GM19468 (cell line): Measurements from ENCODE around the gene ARFGAP2.
"Not testable (repeated sequence)": the region's sequence is repeated elsewhere in the genome, so short reads cannot be mapped to it uniquely, and the experiment has no call there.

Experiments
- ATAC-seq: cut with Tn5 transposase; IDR thresholded peaks from one replicate; pipeline ENCODE4 v1.9.1; 2021; ENCODE audit warnings: mild to moderate bottlenecking, moderate library complexity, moderate number of reproducible peaks; ENCODE audit not compliant: unreplicated experiment; ENCODE audit errors: extremely low read depth

Gene ARFGAP2

DNA sequence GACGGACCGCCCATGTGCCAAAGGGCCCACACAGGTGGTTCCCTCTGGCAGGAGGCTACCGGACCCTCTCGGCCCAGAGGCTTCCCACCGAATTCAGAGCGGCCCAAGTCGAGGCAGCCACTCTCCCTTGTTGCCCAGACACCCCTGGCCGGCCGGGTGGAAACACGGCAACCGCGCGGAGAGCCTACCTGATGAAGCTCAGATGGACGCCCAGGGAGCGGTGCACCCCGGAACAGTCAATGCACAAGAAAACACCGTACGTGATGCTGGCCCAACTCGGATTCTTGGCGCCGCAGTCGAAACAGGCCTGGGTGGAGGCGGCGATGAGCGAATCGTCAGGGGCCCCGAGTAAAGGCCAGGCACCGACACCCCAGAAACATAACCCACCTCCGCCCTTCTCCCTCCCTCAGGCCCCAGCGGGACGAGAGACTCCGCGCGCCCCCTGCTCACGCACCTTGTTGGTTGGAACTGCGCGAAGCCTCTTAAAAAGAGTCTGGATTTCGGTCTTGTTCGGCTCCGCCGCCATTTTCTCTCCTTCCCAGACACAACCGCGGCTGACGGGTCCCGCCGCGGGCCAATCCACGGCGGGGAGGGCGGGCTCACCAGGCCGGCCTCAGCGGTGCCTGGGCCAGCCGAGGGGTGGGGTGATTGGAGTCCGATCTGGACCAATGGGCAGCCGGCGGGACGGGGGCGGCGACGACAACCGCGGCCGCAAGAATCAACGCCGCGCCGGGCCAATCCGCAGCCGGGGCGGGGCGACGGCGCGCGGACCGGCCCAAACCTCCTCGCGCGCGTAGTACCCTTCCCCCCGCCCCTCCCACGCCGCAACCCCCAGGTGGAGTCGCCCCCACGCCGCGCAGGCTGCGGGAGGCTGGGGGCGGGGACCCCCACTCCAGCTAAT, at the start of gene ARFGAP2:
Gene ARFGAP2, minus strand, starts transcription at position 552 of the 901 bp plus-strand sequence. Its CDS starts 26 bp downstream, at position 526.
- ATAC-seq: peak; percentile 91

DNA sequence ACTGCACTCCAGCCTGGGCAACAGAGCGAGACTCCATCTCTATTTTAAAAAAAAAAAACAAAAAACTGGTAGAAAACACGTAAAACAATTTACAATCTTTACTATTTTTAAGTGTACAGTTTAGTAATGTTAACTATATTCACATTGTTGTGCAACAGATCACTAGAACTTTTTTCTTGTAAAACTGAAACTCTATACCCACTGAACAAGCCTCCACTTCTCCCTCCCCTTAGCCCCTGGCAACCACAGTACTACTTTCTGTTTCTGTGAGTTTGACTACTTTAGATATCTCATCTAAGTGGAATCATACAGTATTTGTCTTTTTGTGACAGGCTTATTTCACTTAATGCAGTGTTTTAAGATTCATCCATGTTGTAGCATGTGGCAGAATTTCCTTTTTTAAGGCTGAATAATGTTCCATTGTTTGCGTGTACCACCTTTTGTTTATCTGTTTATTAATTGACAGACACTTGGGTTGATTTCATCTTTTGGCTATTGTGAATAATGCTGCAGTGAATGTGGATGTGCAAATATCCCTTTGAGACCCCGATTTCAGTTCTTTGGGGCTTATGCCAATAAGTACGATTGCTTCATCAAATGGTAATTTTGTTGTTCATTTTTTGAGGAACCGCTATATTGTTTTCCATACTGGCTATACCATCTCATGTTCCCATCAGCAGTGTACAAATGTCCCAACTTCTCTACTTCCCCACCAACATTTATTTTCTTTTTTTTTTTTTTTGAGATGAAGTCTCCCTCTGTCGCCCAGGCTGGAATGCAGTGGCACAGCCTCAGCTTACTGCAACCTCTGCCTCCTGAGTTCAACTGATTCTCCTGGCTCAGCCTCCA, 49.1 kb upstream of the ARFGAP2 start:
- peak; percentile 58 for ATAC-seq

DNA sequence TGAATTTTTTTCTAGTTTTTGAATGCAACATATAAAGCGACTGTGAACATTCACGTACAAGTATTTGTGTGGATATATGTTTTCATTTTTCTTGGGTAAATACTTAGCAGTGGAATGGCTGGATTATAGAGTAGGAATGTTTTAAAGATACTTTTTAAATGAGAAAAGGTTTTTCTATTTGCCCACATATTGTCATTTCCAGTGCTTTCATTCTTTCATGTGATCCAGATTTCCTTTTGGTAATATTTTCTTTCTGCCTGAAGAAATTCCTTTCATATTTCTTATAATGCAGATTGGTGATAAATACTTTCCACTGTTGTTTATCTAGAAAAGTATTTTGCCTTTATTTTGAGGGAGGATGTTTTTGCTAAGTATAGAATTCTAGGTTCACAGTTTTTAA, 46.0 kb upstream of the ARFGAP2 start:
- no peak for ATAC-seq

DNA sequence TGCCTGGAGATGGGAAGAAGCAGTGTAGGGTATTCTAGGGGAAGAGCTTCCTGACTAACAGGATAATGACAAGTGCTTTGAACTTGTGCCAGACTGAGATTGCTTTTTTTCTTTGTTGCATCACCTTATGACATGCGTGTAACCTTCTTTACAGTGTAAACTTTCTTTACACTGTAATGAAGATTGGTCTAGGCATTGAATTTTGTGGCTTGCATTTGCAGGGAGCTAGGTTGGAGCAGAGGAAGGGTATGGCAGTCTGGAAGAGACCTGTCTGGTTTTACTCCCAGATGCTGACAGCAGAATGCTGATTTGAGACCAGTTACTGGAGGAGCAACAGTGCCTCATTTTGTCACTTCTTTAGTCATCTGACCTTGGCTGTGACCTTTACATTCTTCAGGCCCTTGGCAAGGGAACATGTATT, 43.7 kb upstream of the ARFGAP2 start:
- ATAC-seq: no peak

DNA sequence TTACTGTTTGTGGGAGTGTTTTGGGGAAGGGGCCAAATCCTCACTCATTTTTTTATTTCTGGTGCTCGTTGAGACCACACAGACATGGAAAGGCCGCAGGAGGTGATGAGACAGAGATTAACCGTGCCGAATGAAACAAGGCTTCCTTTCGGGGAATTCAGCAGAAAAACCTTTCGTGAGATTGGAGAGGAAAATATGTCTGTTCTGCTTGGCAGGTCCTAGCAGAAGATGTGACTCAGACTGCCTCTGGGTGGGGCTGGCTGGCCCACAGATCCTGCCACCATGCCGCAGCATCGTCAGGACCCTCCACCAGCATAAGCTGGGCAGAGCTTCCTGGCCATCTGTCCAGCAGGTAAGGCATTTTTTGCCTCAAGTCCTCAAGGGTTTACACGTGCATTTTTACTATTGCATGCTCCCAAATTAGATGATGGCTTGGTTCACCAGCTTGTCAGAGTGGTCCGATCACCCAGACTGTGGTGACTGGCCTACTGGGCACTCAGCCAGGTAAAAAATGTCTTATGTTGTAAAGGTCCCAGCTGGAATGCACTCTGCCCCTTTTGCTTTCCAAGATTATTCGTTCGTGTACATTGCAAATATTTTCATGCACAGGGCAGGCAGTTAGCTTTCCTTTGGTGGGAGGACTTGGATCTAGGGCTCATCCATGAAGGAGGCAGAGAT, 39.6 kb upstream of the ARFGAP2 start:
- ATAC-seq: no peak

DNA sequence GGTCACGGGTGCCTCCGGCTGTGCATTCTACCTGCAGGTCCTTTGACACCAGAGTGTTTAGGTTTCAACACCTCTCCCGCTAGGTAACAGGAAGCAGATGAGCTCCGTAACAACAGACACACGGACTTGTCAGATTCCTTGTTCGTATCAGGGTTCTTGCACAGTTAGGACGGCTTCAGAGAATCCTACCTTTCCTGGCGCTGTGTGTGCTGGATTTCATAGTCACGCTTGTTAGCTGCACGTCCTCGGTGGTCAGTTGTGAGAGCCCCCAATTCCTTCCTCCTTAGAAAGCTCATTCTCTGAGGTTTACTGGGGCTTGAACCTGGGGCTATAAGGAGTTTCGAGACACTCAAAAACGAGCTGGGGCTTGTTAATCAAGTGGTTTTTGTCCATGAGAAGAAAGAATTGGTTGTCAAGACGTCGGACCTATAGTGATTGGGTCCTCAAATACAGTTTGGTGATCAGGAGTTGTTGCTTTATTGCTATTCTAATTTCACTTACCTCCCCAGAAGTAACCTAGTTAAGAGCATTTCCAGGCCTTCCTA, 38.8 kb upstream of the ARFGAP2 start:
- no peak for ATAC-seq

DNA sequence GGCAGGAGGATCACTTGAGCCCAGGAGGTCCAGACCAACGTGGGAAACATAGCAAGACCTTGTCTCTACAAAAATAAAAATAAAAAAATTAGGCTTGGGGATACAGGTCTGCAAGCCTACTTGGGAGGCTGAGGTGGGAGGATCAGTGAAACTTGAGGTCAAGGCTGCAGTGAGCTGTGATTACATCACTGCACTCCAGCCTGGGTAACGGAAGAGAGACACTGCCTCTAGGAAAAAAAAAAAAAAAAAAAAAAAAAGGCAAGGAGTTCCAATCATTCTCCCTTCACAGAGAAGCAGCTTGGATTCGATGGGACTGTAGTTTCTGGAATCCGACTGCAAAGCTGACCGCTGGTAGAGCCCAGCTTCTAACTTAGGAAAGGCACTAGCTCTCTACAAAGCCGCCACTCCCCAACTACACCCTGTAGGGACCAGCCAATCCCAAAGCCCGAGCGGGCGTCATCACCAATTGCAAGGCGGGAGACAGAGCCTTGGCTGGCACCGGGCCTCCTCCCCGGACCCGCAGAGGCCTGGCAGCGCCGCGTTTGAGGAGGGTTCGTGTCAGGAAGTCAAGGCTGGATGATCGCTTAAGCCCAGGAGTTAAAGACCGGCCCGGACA, 37.4 kb upstream of the ARFGAP2 start:
- no peak for ATAC-seq

DNA sequence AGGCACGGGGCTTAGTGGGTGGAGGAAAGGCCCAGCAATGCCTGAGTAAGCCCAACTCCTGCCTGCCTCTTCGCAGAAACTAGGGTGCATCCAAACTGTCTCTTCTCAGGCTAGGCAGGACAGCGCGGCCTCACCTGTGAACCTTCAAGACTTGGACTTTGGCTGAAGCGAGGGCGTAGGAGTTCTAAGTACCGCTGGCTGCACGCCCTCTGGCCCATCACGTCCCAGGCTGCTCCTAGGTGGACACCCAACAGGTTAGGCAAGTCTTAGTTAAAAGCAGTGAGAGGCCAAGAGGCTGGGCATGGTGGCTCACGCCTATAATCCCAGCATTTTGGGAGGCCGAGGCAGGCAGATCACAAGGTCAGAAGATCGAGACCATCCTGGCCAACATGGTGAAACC, 36.3 kb upstream of the ARFGAP2 start:
- ATAC-seq: no peak

DNA sequence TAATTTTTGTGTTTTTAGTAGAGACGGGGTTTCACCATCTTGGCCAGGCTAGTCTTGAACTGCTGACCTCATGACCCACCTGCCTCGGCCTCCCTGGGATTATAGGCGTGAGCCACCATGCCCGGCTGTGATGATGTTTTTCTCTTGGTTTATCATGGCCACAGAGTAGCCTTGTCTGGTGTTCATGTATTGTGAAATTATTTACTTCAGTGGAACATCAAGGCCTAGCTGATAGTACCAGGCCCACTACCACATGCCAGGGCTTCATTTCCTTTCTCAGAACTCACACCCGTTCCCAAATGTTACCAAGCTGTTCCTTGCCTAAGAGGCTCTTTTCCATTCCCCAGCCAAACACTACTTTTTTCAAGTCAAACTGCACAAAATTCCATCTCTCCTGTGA, 31.9 kb upstream of the ARFGAP2 start:
- ATAC-seq: no peak

DNA sequence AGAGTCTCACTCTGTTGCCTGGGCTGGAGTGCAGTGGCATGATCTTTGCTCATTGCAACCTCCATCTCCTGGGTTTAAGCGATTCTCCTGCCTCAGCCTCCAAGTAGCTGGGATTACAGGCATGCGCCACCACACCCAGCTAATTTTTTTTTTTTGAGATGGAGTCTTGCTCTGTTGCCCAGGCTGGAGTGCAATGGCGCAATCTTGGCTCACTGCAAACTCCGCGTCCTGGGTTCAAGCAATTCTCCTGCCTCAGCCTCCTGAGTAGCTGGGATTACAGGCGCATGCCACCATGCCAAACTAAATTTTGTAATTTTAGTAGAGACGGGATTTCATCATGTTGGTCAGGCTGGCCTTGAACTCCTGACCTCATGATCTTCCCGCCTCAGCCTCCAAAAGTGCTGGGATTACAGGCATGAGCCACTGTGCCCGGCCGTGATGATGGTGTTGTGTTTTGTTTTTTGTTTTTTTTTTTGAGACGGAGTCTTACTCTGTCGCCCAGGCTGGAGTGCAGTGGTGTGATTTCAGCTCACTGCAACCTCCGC, 31.4 kb upstream of the ARFGAP2 start:
- ATAC-seq: not testable (repeated sequence)

DNA sequence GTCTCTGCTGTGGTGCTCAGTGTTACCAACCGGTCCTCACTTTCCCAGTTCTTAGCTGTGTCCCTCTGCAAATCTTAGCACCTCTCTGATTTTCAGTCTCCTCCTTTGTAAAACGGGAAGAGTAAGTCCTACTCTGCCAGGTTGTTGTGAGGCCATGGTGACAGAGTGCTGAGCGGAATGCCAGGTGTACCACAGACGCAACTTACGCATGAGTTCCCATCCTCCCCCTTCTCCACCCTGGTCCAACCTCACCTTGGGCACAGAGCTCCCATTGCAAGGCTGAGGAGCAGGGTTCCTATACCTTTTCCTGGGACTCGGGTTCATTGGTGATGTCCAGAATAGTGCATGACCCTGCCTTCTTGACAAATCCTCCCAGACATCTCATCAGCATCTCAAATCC, 30.8 kb upstream of the ARFGAP2 start:
- no peak for ATAC-seq

DNA sequence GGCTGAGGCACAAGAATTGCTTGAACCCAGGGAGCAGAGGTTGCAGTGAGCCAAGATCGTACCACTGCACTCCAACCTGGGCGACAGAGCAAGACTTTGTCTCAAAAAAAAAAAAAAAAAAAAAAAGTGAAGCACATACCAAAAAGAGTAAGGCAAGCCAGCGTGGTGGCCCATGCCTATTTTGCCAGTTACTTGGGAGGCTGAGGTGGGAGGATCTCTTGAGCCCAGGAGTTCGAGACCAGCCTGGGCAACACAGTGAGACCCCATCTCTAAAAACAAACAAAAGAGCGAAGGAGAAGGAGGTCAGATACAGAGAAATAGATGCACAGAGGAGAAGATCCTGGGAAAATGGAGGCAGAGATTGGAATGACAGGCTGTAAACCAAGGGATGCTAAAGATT, 29.9 kb upstream of the ARFGAP2 start:
- not testable (repeated sequence) for ATAC-seq

DNA sequence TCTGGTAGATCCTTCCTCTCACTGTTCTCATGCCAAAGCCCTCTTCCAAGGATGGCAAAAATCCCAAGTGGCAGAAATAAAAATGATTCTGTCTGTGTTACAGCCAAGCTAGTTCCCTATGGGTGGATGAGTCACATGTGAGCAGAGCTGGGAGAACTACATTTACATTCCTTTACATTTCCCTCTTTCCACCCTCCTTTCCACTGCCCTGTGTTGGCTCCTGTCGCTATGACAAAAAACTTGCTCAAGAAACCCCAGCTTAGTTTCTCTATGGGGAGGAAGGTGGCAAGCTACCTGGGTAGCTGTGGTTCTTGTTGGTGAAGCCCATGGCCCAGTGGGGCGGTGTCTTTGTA, 27.9 kb upstream of the ARFGAP2 start:
- ATAC-seq: no peak

DNA sequence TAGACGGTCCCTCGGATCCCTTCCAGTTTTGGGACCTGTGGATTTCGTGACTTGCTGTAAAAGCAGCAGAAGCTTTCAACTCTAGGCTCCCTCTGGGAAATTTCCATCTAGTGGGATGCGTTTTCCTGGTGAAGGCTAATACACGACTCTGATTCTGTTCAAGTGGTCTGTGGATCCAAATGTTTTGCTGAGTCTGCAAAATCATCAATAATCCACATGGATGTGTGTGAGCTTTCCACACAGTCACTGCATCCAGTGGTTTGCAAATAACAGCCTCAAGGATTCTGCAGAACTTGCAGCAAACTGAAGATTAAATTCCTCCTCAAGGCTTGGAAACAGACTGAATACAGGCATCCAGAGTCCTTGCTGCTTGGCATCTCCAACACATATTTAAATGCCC, 25.9 kb upstream of the ARFGAP2 start:
- no peak for ATAC-seq

DNA sequence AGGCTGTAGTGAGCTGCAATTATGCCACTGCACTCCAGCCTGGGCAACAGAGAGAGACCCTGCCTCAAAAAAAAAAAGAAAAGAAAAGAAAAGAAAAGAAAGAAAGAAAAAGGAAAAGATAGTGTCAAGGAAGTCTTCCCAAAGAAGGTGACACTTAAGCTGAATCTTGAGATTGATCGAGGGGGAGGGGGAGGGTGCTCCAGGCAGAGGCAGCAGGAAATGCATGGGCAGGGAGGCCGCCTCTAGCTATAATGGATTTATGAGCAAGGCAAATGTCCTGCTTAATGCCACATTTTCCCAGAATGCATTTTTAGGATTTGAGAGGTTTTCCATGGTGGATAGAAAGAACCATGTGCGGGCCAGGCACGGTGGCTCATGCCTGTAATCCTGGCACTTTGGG, 24.3 kb upstream of the ARFGAP2 start:
- no peak for ATAC-seq

DNA sequence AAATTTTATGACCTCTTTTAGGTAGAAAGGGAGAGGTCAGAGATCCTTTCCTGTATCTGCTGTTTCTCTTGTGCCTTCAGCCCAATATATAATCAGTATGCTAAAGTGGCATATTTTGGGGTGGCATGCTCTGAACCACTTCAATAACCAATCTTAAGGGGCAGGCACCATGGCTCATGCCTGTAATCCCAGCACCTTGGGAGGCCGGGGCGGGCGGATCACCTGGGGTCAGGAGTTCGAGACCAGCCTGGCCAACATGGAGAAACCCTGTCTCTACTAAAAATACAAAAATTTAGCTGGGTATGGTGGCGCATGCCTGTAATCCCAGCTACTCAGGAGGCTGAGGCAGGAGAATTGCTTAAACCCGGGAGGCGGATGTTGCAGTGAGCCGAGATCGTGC, 21.5 kb upstream of the ARFGAP2 start:
- not testable (repeated sequence) for ATAC-seq

DNA sequence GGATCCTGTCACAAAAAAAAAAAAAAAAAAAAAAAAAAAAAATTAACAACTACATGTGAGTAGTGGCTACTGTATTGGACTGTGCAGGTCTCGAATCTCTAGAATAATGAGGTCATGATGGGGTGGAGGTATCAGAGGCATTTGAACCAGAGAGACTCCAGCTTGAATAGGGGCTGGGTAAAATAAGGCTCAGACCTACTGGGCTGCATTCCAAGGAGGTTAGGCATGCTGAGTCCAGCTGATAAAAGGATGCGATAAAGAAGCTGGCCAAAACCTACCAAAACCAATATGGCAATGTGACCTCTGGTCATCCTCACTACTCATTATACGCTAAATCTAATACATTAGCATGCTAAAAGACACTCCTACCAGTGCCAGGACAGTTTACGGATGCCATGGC, 15.4 kb upstream of the ARFGAP2 start:
- ATAC-seq: no peak

DNA sequence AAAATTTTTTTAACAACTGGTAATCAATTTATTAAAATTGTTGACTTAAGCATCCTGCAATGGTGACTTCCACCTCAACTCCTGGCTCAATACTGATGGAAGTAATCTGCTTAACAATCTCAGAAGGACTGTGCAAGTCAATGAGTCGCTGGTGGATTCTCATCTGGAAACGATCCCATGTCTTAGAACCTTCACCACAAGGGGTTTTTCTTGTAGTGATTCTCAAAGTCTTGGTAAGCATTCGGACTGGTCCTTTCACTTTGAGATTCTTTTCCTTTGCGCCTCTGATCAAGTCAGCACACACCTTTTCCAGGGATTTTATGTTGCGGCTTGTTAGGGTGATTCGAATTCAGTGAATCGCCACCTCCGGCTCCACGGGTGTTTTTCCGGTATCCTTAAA, 14.5 kb upstream of the ARFGAP2 start:
- not testable (repeated sequence) for ATAC-seq

DNA sequence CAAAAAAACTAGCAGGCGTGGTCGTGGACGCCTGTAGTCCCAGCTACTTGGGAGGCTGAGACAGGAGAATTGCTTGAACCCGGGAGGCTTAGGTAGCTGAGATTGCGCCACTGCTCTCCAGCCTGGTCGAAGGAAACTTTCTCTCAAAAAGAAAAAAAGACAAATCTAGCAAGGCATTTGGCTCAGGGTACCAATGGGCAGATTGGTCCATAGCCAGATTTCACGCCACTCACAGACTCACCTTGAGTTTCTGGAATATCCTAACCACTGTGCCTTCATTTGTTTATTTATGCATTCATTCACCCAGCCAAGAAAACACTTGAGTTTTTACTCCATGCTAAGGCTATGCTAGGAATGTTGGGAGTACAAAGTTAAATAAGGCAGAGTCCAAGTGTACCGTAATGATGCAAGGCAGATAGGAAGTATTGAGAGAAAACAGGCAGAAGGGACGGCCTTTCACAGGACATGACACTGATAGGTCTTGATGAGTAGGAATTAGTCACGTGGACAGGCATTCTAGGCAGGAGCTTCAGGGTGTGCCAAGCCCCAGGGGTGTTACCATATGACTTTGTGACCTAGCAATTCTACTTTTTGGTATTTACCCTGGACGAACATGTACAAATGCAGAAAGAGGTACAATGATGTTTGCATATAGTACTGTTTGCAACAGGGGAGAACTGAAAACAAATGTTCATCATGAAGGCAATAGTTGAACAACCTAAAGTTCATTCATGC, 12.6 kb upstream of the ARFGAP2 start:
- ATAC-seq: no peak
